H9 (cell line): ENCODE measurements around the gene DCAF5. TPM values are rescaled to one million over a fixed set of nuclear protein-coding genes. Genes with fewer than 3 reads are reported as not detected.

Experiments used
- DNase-seq: peaks from one replicate; pipeline ENCODE4 v3.0.0-alpha.2; 2017
- H2AFZ ChIP-seq: one replicate; pipeline ENCODE4 v1.6.1; 2013; ENCODE audit warnings: mild to moderate bottlenecking, low read length, control low read depth, moderate library complexity
- H2AK5ac ChIP-seq: 2 replicates; pipeline ENCODE4 v1.6.1; 2013; ENCODE audit warnings: low read length, control low read depth, mixed read lengths; ENCODE audit not compliant: insufficient read length
- H2BK120ac ChIP-seq: one replicate; pipeline ENCODE4 v1.6.1; 2013; ENCODE audit warnings: low read depth, mild to moderate bottlenecking, low read length, control low read depth, inconsistent platforms; ENCODE audit not compliant: poor library complexity, severe bottlenecking
- H2BK12ac ChIP-seq: 2 replicates; pipeline ENCODE4 v1.6.1; 2013; ENCODE audit warnings: low read length, control low read depth, mixed read lengths, low read depth; ENCODE audit not compliant: insufficient read length
- H2BK15ac ChIP-seq: 2 replicates; pipeline ENCODE4 v1.6.1; 2013; ENCODE audit warnings: low read depth, low read length, control low read depth
- H2BK20ac ChIP-seq: one replicate; pipeline ENCODE4 v1.6.1; 2013; ENCODE audit warnings: low read depth, mild to moderate bottlenecking, low read length, control low read depth, inconsistent platforms; ENCODE audit not compliant: poor library complexity, severe bottlenecking
- H2BK5ac ChIP-seq: 2 replicates; pipeline ENCODE4 v1.6.1; 2013; ENCODE audit warnings: low read length, control low read depth, mixed read lengths; ENCODE audit not compliant: insufficient read length
- H3K14ac ChIP-seq: 2 replicates; pipeline ENCODE4 v1.6.1; 2013; ENCODE audit warnings: low read length, control low read depth; ENCODE audit not compliant: insufficient read depth
- H3K18ac ChIP-seq: 2 replicates; pipeline ENCODE4 v1.6.1; 2013; ENCODE audit warnings: low read depth, mild to moderate bottlenecking, mixed read lengths, low read length, control low read depth; ENCODE audit not compliant: insufficient read length
- H3K23ac ChIP-seq: 2 replicates; pipeline ENCODE4 v1.6.1; 2013; ENCODE audit warnings: low read length, control low read depth, mixed read lengths, low read depth; ENCODE audit not compliant: insufficient read length
- H3K23me2 ChIP-seq: 2 replicates; pipeline ENCODE4 v1.6.1; 2013; ENCODE audit warnings: low read depth, mild to moderate bottlenecking, mixed read lengths, low read length, control low read depth; ENCODE audit not compliant: insufficient read length, poor library complexity, severe bottlenecking
- H3K27ac ChIP-seq: 2 replicates; pipeline ENCODE4 v1.5.1; 2013; ENCODE audit warnings: low read length, control low read depth, mixed read lengths, low read depth; ENCODE audit not compliant: insufficient read length
- H3K27me3 ChIP-seq: 2 replicates; pipeline ENCODE4 v1.6.1; 2013; ENCODE audit warnings: low read length, control low read depth, inconsistent platforms; ENCODE audit not compliant: insufficient read depth
- H3K4ac ChIP-seq: 2 replicates; pipeline ENCODE4 v1.6.1; 2013; ENCODE audit warnings: low read depth, mild to moderate bottlenecking, control low read depth, inconsistent platforms, low read length, moderate library complexity
- H3K4me1 ChIP-seq: 2 replicates; pipeline ENCODE4 v1.6.1; 2013; ENCODE audit warnings: low read length, control low read depth, inconsistent platforms; ENCODE audit not compliant: insufficient read depth
- H3K4me2 ChIP-seq: 2 replicates; pipeline ENCODE4 v1.6.1; 2013; ENCODE audit warnings: low read length, control low read depth, mixed read lengths; ENCODE audit not compliant: insufficient read length, insufficient read depth
- H3K56ac ChIP-seq: 2 replicates; pipeline ENCODE4 v1.6.1; 2013; ENCODE audit warnings: low read depth, mild to moderate bottlenecking, mixed read lengths, low read length, control low read depth; ENCODE audit not compliant: insufficient read length
- H3K79me1 ChIP-seq: 2 replicates; pipeline ENCODE4 v1.6.1; 2013; ENCODE audit warnings: low read depth, mild to moderate bottlenecking, moderate library complexity, low read length, control low read depth, inconsistent platforms; ENCODE audit not compliant: insufficient read depth, poor library complexity, severe bottlenecking
- H3K79me2 ChIP-seq: 2 replicates; pipeline ENCODE4 v1.6.1; 2013; ENCODE audit warnings: low read length, control low read depth, inconsistent platforms; ENCODE audit not compliant: insufficient read depth
- H3K9ac ChIP-seq: 2 replicates; pipeline ENCODE4 v1.6.1; 2013; ENCODE audit warnings: low read length, control low read depth, mixed read lengths; ENCODE audit not compliant: insufficient read length; ENCODE audit errors: extremely low read depth
- H3K9me3 ChIP-seq: one replicate; pipeline ENCODE4 v1.6.1; 2013; ENCODE audit warnings: low read depth, low read length, inconsistent platforms; ENCODE audit not compliant: control insufficient read depth
- H3T11ph ChIP-seq: one replicate; pipeline ENCODE4 v1.6.1; 2013; ENCODE audit warnings: mild to moderate bottlenecking, low read length, control low read depth, inconsistent platforms
- H4K20me1 ChIP-seq: one replicate; pipeline ENCODE4 v1.6.1; 2013; ENCODE audit not compliant: control insufficient read depth, insufficient read length, insufficient read depth
- H4K5ac ChIP-seq: 2 replicates; pipeline ENCODE4 v1.6.1; 2013; ENCODE audit warnings: low read depth, mild to moderate bottlenecking, mixed read lengths, low read length, control low read depth; ENCODE audit not compliant: insufficient read length
- H4K8ac ChIP-seq: replicated peaks from 2 replicates; pipeline ENCODE4 v1.6.1; 2013; ENCODE audit warnings: low read length, control low read depth, mixed read lengths, low read depth; ENCODE audit not compliant: insufficient read length
- H4K91ac ChIP-seq: 2 replicates; pipeline ENCODE4 v1.6.1; 2013; ENCODE audit warnings: low read depth, mild to moderate bottlenecking, moderate library complexity, mixed read lengths, low read length, control low read depth; ENCODE audit not compliant: insufficient read length
- H3K27ac Mint-ChIP-seq, 3 experiments: 2 replicates in 2 of 3; 3 replicates in 1 of 3; pipeline ENCODE4 v1.8.0; 2020 to 2021; ENCODE audit warnings: mixed read lengths in 3 of 3, mild to moderate bottlenecking in 1 of 3, moderate library complexity in 1 of 3
- H3K27me3 Mint-ChIP-seq: 2 replicates; pipeline ENCODE4 v1.8.0; 2021; ENCODE audit warnings: low read depth, mild to moderate bottlenecking, moderate library complexity, mixed read lengths
- H3K36me3 Mint-ChIP-seq, 3 experiments: 2 replicates in 2 of 3; 3 replicates in 1 of 3; pipeline ENCODE4 v1.8.0; 2020 to 2021; ENCODE audit warnings: low read depth in 3 of 3, mixed read lengths in 3 of 3; ENCODE audit not compliant: insufficient read depth in 1 of 3
- H3K4me1 Mint-ChIP-seq, 2 experiments: 2 replicates each; pipeline ENCODE4 v1.8.0; 2020; ENCODE audit warnings: mixed read lengths in 2 of 2
- H3K4me3 Mint-ChIP-seq, 2 experiments: 2 replicates in 1 of 2; 3 replicates in 1 of 2; pipeline ENCODE4 v1.8.0; 2020 to 2021; ENCODE audit warnings: mild to moderate bottlenecking in 2 of 2, mixed read lengths in 2 of 2, moderate library complexity in 1 of 2
- H3K9me3 Mint-ChIP-seq, 2 experiments: 2 replicates in 1 of 2; 3 replicates in 1 of 2; pipeline ENCODE4 v1.8.0; 2020; ENCODE audit warnings: mild to moderate bottlenecking in 2 of 2, mixed read lengths in 2 of 2, moderate library complexity in 1 of 2
- WGBS: extraction: QIAGEN DNeasy Blood & Tissue Kit; methylation state at CpG from one replicate; pipeline ENCODE4 v1.1.7; 2013; ENCODE audit warnings: missing lambda C conversion rate, low lambda C conversion rate, mixed read lengths; ENCODE audit not compliant: insufficient read length; ENCODE audit errors: extremely low coverage; 5-methylcytosine and 5-hydroxymethylcytosine counted together
- total RNA-seq: library from RNA; stranded (reverse); gene quantifications from 2 replicates; pipeline ENCODE4 v1.2.1, GENCODE V29; 2021
- TF ChIP-seq, protein P1 (sequence below): fragments of 200-600 bp; sonication (generic); conservative IDR thresholded peaks from 3 replicates; pipeline ENCODE4 v1.8.0; 2021; ENCODE audit warnings: antibody characterized with exemption, mild to moderate bottlenecking

Gene DCAF5
- total RNA-seq, 1 experiment from 2014 or later = 31.4 TPM

DNA sequence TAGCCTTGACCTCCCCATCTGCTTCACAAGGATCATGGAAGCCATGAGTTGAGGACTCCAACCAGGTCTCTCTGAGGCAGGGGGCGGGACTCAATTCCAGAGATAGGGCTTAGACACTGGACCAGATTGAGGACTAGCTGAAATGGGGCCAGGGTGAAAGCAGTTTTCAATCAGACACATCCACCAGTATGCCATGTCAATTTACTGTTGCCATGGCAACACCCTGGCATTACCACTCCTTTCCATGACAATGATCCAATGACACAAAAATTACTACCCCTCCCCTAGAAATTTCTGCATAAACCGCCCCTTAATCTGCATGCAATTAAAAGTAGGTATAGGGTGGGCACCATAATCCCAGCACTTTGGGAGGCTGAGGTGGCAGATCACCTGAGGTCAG, 18.6 kb upstream of the DCAF5 start:
- no peak overlapping the region for H4K91ac ChIP-seq
- no peak overlapping the region for H3K27ac ChIP-seq
- Mint-ChIP-seq H3K36me3 (no peaks in the 10 kb centered on the region), H3K9me3 (no peaks in the 10 kb centered on the region), H3K27me3 (peaks cover 4% of the 10 kb centered on the region; the same call in 1 of the 2 replicates), H3K4me3 (no peak overlapping the region; a peak in 1 of 5 replicates), H3K27ac (no peak overlapping the region), H3K4me1 (peaks cover 0 to 11% of the 10 kb centered on the region in 2 experiments; a peak in 1 of 4 replicates)
- no peak overlapping the region for H2AFZ ChIP-seq
- H3T11ph ChIP-seq = no peak overlapping the region
- H3K9ac ChIP-seq = no peak overlapping the region
- H4K20me1 ChIP-seq = no peaks in the 10 kb centered on the region
- no peak overlapping the region for H3K23ac ChIP-seq
- H3K23me2 ChIP-seq = no peaks in the 10 kb centered on the region
- no peak overlapping the region for H3K4me2 ChIP-seq
- H2BK15ac ChIP-seq = no peak overlapping the region
- no peak overlapping the region for H2BK12ac ChIP-seq
- H2AK5ac ChIP-seq = no peak overlapping the region
- H3K79me2 ChIP-seq = no peaks in the 10 kb centered on the region
- peaks cover 3% of the 10 kb centered on the region; the same call in 1 of the 2 replicates for H3K4me1 ChIP-seq
- no peak overlapping the region for H2BK20ac ChIP-seq
- no peak for DNase-seq
- no peak overlapping the region for H4K8ac ChIP-seq
- H3K9me3 ChIP-seq = no peaks in the 10 kb centered on the region
- H4K5ac ChIP-seq = no peak overlapping the region
- WGBS = no CpG with 5 or more reads among the region's 2 CpGs
- no peak overlapping the region for H2BK5ac ChIP-seq
- H3K27me3 ChIP-seq = no peaks in the 10 kb centered on the region
- H3K14ac ChIP-seq = no peak overlapping the region
- TF ChIP-seq, protein P1, sequence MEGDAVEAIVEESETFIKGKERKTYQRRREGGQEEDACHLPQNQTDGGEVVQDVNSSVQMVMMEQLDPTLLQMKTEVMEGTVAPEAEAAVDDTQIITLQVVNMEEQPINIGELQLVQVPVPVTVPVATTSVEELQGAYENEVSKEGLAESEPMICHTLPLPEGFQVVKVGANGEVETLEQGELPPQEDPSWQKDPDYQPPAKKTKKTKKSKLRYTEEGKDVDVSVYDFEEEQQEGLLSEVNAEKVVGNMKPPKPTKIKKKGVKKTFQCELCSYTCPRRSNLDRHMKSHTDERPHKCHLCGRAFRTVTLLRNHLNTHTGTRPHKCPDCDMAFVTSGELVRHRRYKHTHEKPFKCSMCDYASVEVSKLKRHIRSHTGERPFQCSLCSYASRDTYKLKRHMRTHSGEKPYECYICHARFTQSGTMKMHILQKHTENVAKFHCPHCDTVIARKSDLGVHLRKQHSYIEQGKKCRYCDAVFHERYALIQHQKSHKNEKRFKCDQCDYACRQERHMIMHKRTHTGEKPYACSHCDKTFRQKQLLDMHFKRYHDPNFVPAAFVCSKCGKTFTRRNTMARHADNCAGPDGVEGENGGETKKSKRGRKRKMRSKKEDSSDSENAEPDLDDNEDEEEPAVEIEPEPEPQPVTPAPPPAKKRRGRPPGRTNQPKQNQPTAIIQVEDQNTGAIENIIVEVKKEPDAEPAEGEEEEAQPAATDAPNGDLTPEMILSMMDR = no peak
- H3K79me1 ChIP-seq = no peaks in the 10 kb centered on the region
- H2BK120ac ChIP-seq = no peak overlapping the region
- no peak overlapping the region for H3K18ac ChIP-seq
- H3K56ac ChIP-seq = no peak overlapping the region
- H3K4ac ChIP-seq = no peak overlapping the region
